ENCODE data around the gene RSRC1. TPM values are rescaled to one million over a fixed set of nuclear protein-coding genes. Genes with fewer than 3 reads are reported as not detected.
A peak's percentile ranks its signal among the peaks of the same experiment; 100 is the strongest.
"Not testable (repeated sequence)": the region's sequence is repeated elsewhere in the genome, so short reads cannot be mapped to it uniquely, and the experiment has no call there.

Gene RSRC1
- total RNA-seq, 8 experiments from 2014 or later = 38.3 to 159 (median 45.1) TPM

GRCh38 chr3:158329696-158330441 is 220.0 kb downstream of the RSRC1 start:
- H3K4me1 ChIP-seq (replicated peaks in 1 of 2); in situ Hi-C loops (cut with MboI; ENCODE audit: low pct_unique_long_range_greater_than_20kb in 2 of 9, low sequenced_read_pairs in 9 of 9, unreplicated experiment in 9 of 9); H3K27ac ChIP-seq; H3K4me3 ChIP-seq: not testable (repeated sequence)
- 63 to 100% (median 92%) methylated on average over 1 to 8 of the region's 21 CpGs; no CpG with 5 or more reads in 1 of the 10 experiments for WGBS, 10 experiments
- ATAC-seq (replicated peaks in 6 of 8) = peak in 1 of 8 experiments; percentile 45

DNA sequence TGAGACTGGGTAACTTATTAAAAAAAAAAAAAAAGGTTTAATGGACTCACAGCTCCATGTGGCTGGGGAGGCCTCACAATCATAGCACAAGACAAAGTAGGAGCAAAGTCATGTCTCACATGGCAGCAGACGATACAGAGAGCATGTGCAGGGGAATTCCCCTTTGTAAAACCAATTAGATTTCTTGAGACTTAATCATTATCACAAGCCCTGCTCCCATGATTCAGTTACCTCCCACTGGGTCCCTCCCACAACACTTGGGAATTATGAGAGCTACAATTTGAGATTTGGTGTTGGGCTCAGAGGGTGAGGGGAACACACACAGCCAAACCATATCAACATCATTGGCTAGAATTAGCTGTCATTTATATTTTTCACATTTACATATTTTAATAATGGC is 221.0 kb downstream of the RSRC1 start:
- ATAC-seq (replicated peaks in 6 of 8) = peak in 2 of 8 experiments; percentile 46 to 58
- in situ Hi-C loops (cut with MboI; ENCODE audit: low pct_unique_long_range_greater_than_20kb in 2 of 9, low sequenced_read_pairs in 9 of 9, unreplicated experiment in 9 of 9) = no loop called here
- H3K4me1 ChIP-seq (replicated peaks in 1 of 2) = no peaks in the 10 kb centered on the region
- no peak overlapping the region for H3K4me3 ChIP-seq
- WGBS, 10 experiments = 17 to 100% (median 86%) methylated on average over 1 of the region's 1 CpG; no CpG with 5 or more reads in 5 of the 10 experiments
- H3K27ac ChIP-seq = no peak overlapping the region

GRCh38 chr3:158333736-158334135 is 223.8 kb downstream of the RSRC1 start:
- H3K4me1 ChIP-seq (replicated peaks in 1 of 2) = no peaks in the 10 kb centered on the region
- in situ Hi-C loops (cut with MboI; ENCODE audit: low pct_unique_long_range_greater_than_20kb in 2 of 9, low sequenced_read_pairs in 9 of 9, unreplicated experiment in 9 of 9) = no loop called here
- no peak overlapping the region for H3K4me3 ChIP-seq
- no peak overlapping the region for H3K27ac ChIP-seq
- ATAC-seq (replicated peaks in 6 of 8) = no peak
- 75 to 100% (median 100%) methylated on average over 1 of the region's 1 CpG; no CpG with 5 or more reads in 1 of the 10 experiments for WGBS, 10 experiments

DNA sequence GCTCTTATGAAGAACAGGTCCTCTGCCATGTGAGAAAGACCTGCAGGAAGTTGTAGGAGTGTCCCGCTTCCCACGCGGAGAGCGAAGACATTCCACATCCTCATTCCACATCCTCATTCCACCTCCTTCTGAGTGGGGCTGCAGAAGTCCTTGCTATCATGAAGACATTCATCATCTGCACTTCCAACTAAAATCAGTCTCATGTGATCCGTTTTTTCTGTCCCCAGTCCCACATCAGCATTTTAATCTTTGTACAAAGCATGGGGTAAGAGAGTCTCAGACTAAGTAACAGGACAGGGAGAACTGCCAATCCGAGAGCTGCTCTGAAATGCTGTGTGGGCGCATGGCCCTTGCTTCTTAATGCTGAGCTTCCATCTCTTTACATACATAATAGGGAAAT is 227.2 kb downstream of the RSRC1 start:
- Histone ChIP-seq H3K4me3 (no peak overlapping the region), H3K4me1 (replicated peaks in 1 of 2) (no peaks in the 10 kb centered on the region), H3K27ac (no peak overlapping the region)
- in situ Hi-C loops (cut with MboI; ENCODE audit: low pct_unique_long_range_greater_than_20kb in 2 of 9, low sequenced_read_pairs in 9 of 9, unreplicated experiment in 9 of 9) = no loop called here
- no peak for ATAC-seq (replicated peaks in 6 of 8)
- 0 to 100% (median 87%) methylated on average over 1 to 6 of the region's 7 CpGs; no CpG with 5 or more reads in 2 of the 10 experiments for WGBS, 10 experiments

DNA sequence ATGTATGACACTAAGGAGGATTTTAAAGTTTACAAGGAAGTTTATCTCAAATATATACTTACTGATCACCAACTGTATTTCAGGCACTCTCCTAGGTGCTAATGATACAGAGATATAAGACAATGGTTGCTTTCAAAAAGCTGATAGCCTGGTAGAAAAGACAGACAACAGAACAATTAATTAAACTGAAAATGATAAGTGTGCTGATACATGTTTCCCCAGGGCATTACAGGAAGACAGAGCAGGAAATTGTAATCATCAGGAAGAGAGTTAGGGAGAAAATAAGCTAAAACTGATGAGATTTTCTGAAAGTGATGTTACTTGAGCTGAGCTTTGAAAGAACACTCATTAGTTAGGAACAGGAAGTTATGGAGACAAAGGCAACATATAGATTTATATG is 229.7 kb downstream of the RSRC1 start:
- no peak overlapping the region for H3K4me3 ChIP-seq
- H3K4me1 ChIP-seq (replicated peaks in 1 of 2) = no peaks in the 10 kb centered on the region
- ATAC-seq (replicated peaks in 6 of 8) = no peak
- in situ Hi-C loops (cut with MboI; ENCODE audit: low pct_unique_long_range_greater_than_20kb in 2 of 9, low sequenced_read_pairs in 9 of 9, unreplicated experiment in 9 of 9) = no loop called here
- H3K27ac ChIP-seq = no peak overlapping the region

- 60 to 100% (median 88%) methylated on average over 1 to 2 of the region's 2 CpGs; no CpG with 5 or more reads in 2 of the 10 experiments for WGBS, 10 experiments
- peak in 1 of 8 experiments; percentile 17 for ATAC-seq (replicated peaks in 6 of 8)
- H3K4me1 ChIP-seq (replicated peaks in 1 of 2); H3K4me3 ChIP-seq; in situ Hi-C loops (cut with MboI; ENCODE audit: low pct_unique_long_range_greater_than_20kb in 2 of 9, low sequenced_read_pairs in 9 of 9, unreplicated experiment in 9 of 9); H3K27ac ChIP-seq: not testable (repeated sequence)
Measured at GRCh38 chr3:158340951-158341350, 231.1 kb downstream of the RSRC1 start.

DNA sequence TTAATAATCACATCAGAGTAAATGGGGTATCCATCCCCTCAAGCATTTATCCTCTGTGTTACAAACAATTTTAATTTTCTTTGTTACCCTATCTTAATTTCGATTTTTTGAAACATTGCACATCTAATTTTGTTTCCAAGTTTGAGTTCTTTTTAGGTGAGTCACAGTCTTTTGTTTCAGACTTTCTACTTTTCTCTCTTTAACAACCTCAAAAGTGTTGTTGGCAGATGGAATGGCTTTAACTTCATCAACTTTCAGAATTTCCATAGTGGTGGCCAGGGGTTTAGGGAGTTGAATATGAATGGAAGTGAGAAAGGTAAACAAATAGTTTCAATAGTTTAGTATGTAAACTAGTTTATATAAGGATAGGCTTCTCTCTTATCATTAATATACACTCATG is 238.1 kb downstream of the RSRC1 start:
- in situ Hi-C loops (cut with MboI; ENCODE audit: low pct_unique_long_range_greater_than_20kb in 2 of 9, low sequenced_read_pairs in 9 of 9, unreplicated experiment in 9 of 9) = no loop called here
- ATAC-seq (replicated peaks in 6 of 8) = no peak
- H3K4me1 ChIP-seq (replicated peaks in 1 of 2) = no peaks in the 10 kb centered on the region
- 0 to 90% (median 75%) methylated on average over 1 of the region's 1 CpG; no CpG with 5 or more reads in 1 of the 10 experiments for WGBS, 10 experiments
- H3K4me3 ChIP-seq = no peak overlapping the region
- no peak overlapping the region for H3K27ac ChIP-seq

DNA sequence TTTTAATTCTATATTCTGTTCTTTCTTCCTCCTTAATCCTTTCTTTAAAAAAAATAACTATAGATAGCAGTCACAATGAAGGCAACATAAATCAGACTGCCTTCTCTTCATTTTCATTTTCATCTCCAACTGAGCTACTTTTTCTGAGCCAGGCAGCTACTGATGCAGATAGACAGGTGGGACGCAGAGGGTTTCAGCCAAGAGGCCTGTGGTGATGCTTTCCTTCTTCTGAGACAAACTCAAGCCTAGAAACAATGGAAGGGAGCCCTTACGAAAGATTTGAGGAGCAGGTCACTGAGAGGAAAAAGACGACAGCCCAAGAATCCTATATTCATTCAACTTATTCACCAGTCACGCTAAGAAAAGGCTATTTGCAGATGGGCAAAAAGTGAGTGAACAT is 241.1 kb downstream of the RSRC1 start:
- in situ Hi-C loops (cut with MboI; ENCODE audit: low pct_unique_long_range_greater_than_20kb in 2 of 9, low sequenced_read_pairs in 9 of 9, unreplicated experiment in 9 of 9) = no loop called here
- 74 to 100% (median 90%) methylated on average over 1 to 4 of the region's 4 CpGs for WGBS, 10 experiments
- no peaks in the 10 kb centered on the region for H3K4me1 ChIP-seq (replicated peaks in 1 of 2)
- no peak for ATAC-seq (replicated peaks in 6 of 8)
- no peak overlapping the region for H3K27ac ChIP-seq
- H3K4me3 ChIP-seq = no peak overlapping the region

GRCh38 chr3:158352551-158352950 is 242.7 kb downstream of the RSRC1 start:
- no peak overlapping the region for H3K4me3 ChIP-seq
- no peak for ATAC-seq (replicated peaks in 6 of 8)
- H3K4me1 ChIP-seq (replicated peaks in 1 of 2) = no peaks in the 10 kb centered on the region
- WGBS, 10 experiments = 84 to 100% (median 95%) methylated on average over 3 to 4 of the region's 4 CpGs; no CpG with 5 or more reads in 1 of the 10 experiments
- in situ Hi-C loops (cut with MboI; ENCODE audit: low pct_unique_long_range_greater_than_20kb in 2 of 9, low sequenced_read_pairs in 9 of 9, unreplicated experiment in 9 of 9) = no loop called here
- no peak overlapping the region for H3K27ac ChIP-seq

DNA sequence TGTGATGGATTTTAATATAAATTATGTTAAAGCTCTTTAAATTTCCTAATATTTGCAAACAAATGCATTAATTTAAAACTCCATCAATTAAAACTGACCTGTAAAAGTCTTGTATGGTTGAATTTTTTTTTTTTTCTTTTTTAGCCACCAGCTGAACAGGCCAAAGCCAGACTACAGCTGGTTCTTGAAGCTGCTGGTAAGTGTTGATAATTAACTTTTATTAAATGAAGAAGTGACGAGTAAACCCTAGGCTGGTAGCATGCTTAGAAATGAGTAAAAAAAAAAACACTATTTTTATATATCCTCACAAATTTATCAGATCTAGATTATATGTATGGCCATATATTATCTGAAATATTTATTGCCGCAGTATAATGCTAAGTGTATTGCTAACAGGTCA is 244.8 kb downstream of the RSRC1 start:
- in situ Hi-C loops (cut with MboI; ENCODE audit: low pct_unique_long_range_greater_than_20kb in 2 of 9, low sequenced_read_pairs in 9 of 9, unreplicated experiment in 9 of 9) = no loop called here
- 71 to 100% (median 100%) methylated on average over 1 to 2 of the region's 2 CpGs for WGBS, 10 experiments
- ATAC-seq (replicated peaks in 6 of 8) = no peak
- no peak overlapping the region for H3K4me3 ChIP-seq
- no peak overlapping the region for H3K27ac ChIP-seq
- no peaks in the 10 kb centered on the region for H3K4me1 ChIP-seq (replicated peaks in 1 of 2)

- H3K4me3 ChIP-seq = no peak overlapping the region
- 93 to 100% (median 99%) methylated on average over 1 to 4 of the region's 4 CpGs for WGBS, 10 experiments
- no peaks in the 10 kb centered on the region for H3K4me1 ChIP-seq (replicated peaks in 1 of 2)
- no peak for ATAC-seq (replicated peaks in 6 of 8)
- H3K27ac ChIP-seq = no peak overlapping the region
- in situ Hi-C loops (cut with MboI; ENCODE audit: low pct_unique_long_range_greater_than_20kb in 2 of 9, low sequenced_read_pairs in 9 of 9, unreplicated experiment in 9 of 9) = no loop called here
Measured at GRCh38 chr3:158355623-158356588, 246.0 kb downstream of the RSRC1 start.

GRCh38 chr3:158359339-158359738 is 249.4 kb downstream of the RSRC1 start:
- no peak for ATAC-seq (replicated peaks in 6 of 8)
- H3K27ac ChIP-seq = no peak overlapping the region
- H3K4me3 ChIP-seq = no peak overlapping the region
- H3K4me1 ChIP-seq (replicated peaks in 1 of 2) = no peaks in the 10 kb centered on the region
- WGBS, 10 experiments = 67 to 100% (median 100%) methylated on average over 1 to 5 of the region's 6 CpGs; no CpG with 5 or more reads in 2 of the 10 experiments
- in situ Hi-C loops (cut with MboI; ENCODE audit: low pct_unique_long_range_greater_than_20kb in 2 of 9, low sequenced_read_pairs in 9 of 9, unreplicated experiment in 9 of 9) = no loop called here

GRCh38 chr3:158360756-158361448 is 251.0 kb downstream of the RSRC1 start:
- in situ Hi-C loops (cut with MboI; ENCODE audit: low pct_unique_long_range_greater_than_20kb in 2 of 9, low sequenced_read_pairs in 9 of 9, unreplicated experiment in 9 of 9) = no loop called here
- no peak overlapping the region for H3K27ac ChIP-seq
- no peak for ATAC-seq (replicated peaks in 6 of 8)
- H3K4me3 ChIP-seq = no peak overlapping the region
- H3K4me1 ChIP-seq (replicated peaks in 1 of 2) = no peaks in the 10 kb centered on the region
- 80 to 95% methylated on average over 1 to 4 of the region's 11 CpGs; no CpG with 5 or more reads in 8 of the 10 experiments for WGBS, 10 experiments

Data from motor neuron (in vitro differentiated cells).